Lower leg skin (tissue), 4 donors: ENCODE measurements around the gene FGGY. TPM values are rescaled to one million over a fixed set of nuclear protein-coding genes. Genes with fewer than 3 reads are reported as not detected.

Experiments
- DNase-seq, 2 donors: peaks; one replicate each; pipeline ENCODE4 v3.0.0-alpha.2; 2019; ENCODE audit warnings: low spot score in 2 of 2
- H3K4me3 ChIP-seq: fragments of 200-600 bp; sonication (generic); 2 replicates; pipeline ENCODE4 v1.5.1; 2017; ENCODE audit warnings: mild to moderate bottlenecking, low read depth; ENCODE audit not compliant: poor library complexity, severe bottlenecking
- POLR2A ChIP-seq, 2 donors: fragments of 450-650 bp; IDR thresholded peaks; one replicate each; pipeline ENCODE4 v1.6.1; 2016 to 2017; ENCODE audit warnings: antibody characterized with exemption in 2 of 2, mild to moderate bottlenecking in 1 of 2, moderate library complexity in 1 of 2
- WGBS, 2 donors: methylation state at CpG; one replicate each; pipeline ENCODE4 v1.1.5; 2018; 5-methylcytosine and 5-hydroxymethylcytosine counted together
- intact Hi-C: fragments of 100-400 bp; cut with DNase I; formaldehyde crosslinking; loops from one replicate; pipeline ENCODE4 v1.15.0; 2023; ENCODE audit warnings: low total_unique reads
- total RNA-seq, 4 donors: library from RNA; depleted of rRNA; stranded (reverse); fragments of >200 nt; gene quantifications; one replicate each; pipeline ENCODE4 v1.1.0, GENCODE V29; 2016
- TF ChIP-seq, protein P1 (sequence below), 3 donors: fragments of 450-650 bp; IDR thresholded peaks; one replicate each; pipeline ENCODE4 v1.5.1; 2016; ENCODE audit warnings: antibody characterized with exemption in 3 of 3, mild to moderate bottlenecking in 3 of 3, moderate library complexity in 2 of 3

The FGGY gene
- total RNA-seq, 4 donors from 2014 or later: 10.0 to 29.5 (median 17.5) TPM

DNA sequence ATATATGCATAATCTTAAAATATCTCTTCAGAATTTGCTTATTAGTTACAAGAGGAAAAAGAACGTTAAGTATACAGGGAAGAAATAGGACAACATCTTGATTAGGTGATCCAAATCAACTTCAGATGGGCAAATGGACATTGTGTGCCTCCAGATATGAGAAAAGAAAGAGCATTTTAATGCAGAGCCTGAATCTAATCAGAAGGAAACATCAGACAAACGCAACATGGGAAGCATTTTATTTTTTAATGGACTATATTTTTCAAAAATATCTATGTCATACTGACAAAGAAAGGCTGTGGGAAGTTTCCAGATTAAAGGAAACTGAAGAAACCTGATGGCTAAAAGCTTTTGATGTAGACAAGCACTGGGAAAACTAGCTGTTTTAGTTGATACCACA, 466.5 kb downstream of the FGGY start:
- no peak for DNase-seq
- intact Hi-C loops: no loop called here
- H3K4me3 ChIP-seq: no peak overlapping the region
- WGBS, 2 donors: 70 to 72% methylated on average over 2 of the region's 2 CpGs
- TF ChIP-seq, protein P1, sequence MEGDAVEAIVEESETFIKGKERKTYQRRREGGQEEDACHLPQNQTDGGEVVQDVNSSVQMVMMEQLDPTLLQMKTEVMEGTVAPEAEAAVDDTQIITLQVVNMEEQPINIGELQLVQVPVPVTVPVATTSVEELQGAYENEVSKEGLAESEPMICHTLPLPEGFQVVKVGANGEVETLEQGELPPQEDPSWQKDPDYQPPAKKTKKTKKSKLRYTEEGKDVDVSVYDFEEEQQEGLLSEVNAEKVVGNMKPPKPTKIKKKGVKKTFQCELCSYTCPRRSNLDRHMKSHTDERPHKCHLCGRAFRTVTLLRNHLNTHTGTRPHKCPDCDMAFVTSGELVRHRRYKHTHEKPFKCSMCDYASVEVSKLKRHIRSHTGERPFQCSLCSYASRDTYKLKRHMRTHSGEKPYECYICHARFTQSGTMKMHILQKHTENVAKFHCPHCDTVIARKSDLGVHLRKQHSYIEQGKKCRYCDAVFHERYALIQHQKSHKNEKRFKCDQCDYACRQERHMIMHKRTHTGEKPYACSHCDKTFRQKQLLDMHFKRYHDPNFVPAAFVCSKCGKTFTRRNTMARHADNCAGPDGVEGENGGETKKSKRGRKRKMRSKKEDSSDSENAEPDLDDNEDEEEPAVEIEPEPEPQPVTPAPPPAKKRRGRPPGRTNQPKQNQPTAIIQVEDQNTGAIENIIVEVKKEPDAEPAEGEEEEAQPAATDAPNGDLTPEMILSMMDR (IDR thresholded peaks at IDR 0.05): no peak
- TF ChIP-seq POLR2A (IDR thresholded peaks at IDR 0.05): no peak

DNA sequence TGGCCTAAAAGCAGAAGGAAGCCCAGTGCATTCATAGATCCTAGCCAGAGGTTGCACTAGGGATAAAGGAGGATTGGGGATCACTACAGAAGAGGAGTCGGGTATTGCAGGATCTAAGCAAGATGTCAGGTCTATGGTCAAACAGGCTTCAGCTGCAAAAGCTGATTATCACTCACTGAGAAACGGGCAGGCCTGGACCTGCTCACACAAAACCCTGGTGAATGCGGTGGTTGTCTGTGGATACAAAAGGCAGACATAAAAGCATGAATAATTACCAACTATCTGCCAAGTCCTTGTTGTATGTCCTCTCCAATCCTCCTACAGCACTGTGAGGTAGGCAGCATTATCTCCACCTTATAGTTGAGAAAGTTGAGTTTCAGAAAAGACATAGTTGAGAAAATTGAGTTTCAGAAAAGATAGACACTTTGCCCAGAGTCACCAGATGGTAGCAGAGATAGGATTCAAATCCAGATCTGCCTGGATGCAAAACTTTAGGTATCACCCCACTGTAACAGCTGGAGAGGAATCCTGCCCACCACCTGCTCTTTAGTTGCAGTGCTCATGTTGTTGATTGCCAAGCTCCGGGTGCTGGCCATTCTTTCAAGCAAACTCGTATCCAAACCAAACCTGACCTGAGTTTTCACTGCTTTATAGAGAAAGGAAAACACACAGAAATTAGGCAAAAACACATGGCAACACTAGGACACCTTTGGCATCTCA, 468.3 kb downstream of the FGGY start:
- TF ChIP-seq, protein P1 (IDR thresholded peaks at IDR 0.05): no peak
- intact Hi-C loops: no loop called here

GRCh38 chr1:59766227-59766855, 469.4 kb downstream of the FGGY start:
- 50% methylated on average over 9 of the region's 9 CpGs for WGBS, 2 donors
- intact Hi-C loops: no loop called here
- DNase-seq: no peak
- TF ChIP-seq POLR2A (IDR thresholded peaks at IDR 0.05): no peak
- TF ChIP-seq, protein P1 (IDR thresholded peaks at IDR 0.05): no peak
- no peak overlapping the region for H3K4me3 ChIP-seq

More for the DNA sequence above, 468.3 kb downstream of the FGGY start:
- no peak for DNase-seq
- no peak overlapping the region for H3K4me3 ChIP-seq
- 44 to 65% methylated on average over 5 of the region's 5 CpGs for WGBS, 2 donors

DNA sequence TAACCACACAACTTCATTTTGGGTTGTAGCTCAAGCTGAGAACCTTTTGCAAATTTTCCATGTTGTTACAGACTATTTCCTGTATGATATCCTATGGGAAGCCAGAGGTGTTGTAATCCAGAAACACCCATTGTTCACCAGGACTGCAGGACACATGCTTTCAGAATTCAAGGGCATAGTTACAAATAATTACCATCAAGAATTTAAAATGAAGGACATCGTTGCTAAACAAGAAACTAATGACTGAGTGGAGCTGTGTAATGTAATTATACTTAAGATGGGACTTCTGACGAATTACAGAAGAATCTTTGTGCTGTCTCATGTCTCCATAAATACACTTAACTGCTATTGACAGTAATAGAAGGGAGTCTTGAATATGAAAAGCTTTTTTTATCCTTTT, 470.2 kb downstream of the FGGY start:
- intact Hi-C loops: no loop called here
- no peak overlapping the region for H3K4me3 ChIP-seq
- TF ChIP-seq, protein P1 (IDR thresholded peaks at IDR 0.05): no peak
- no peak for TF ChIP-seq POLR2A (IDR thresholded peaks at IDR 0.05)
- no peak for DNase-seq
- 29 to 32% methylated on average over 2 of the region's 2 CpGs for WGBS, 2 donors

DNA sequence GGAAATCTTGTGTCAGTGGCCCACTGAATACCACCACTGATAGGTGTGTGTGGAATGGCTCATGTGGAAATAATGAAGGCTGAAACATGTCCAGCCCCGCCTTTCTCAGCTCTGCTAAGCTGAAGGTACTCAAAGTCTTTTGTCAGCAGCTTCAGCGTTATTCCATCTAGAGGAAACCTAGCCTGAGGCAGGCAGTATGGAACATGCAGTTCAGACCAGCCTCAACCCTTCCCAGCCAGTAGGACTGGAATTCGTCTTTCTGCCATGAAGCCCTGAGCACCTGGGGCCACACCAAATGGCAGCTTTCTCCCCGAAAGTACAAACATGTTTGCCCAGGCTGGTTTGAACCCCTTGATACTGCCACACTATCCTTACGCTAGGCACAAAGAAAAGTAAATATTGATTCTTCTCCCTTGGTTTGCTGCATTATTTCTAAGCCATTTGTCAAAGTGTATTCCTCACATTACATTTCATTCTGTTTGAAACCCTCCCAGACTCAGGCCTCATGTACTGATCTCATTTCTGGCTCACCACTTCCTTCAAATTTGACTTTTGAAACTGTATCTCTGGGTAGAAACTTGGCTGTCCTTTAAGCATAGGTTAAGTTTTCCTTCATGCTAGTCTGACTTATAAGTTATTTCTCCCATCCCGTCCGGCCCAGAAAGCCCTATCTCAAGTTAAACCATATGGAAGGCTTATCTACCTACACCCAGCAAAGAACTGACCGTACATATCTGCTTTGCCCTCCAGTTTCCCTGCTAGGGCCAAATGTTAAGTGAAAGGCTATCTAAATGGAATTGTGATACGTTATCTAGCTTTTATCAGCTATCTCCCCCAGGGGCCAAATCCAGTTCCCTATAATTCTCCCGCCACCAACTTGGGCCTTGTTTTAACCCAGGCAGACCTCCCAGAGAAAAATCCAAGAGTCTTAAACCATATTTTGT, 472.2 kb downstream of the FGGY start:
- TF ChIP-seq, protein P1 (IDR thresholded peaks at IDR 0.05): no peak
- TF ChIP-seq POLR2A (IDR thresholded peaks at IDR 0.05): no peak
- intact Hi-C loops: no loop called here
- 73% methylated on average over 10 of the region's 10 CpGs for WGBS, 2 donors
- peak in 1 of 2 donors; percentile 49 for DNase-seq
- H3K4me3 ChIP-seq: no peak overlapping the region
